Measurements from ENCODE around the gene UBQLN4. TPM values are rescaled to one million over a fixed set of nuclear protein-coding genes. Genes with fewer than 3 reads are reported as not detected.

UBQLN4 gene
- total RNA-seq, 1 experiment from 2014 or later, result 37.3 TPM

DNA sequence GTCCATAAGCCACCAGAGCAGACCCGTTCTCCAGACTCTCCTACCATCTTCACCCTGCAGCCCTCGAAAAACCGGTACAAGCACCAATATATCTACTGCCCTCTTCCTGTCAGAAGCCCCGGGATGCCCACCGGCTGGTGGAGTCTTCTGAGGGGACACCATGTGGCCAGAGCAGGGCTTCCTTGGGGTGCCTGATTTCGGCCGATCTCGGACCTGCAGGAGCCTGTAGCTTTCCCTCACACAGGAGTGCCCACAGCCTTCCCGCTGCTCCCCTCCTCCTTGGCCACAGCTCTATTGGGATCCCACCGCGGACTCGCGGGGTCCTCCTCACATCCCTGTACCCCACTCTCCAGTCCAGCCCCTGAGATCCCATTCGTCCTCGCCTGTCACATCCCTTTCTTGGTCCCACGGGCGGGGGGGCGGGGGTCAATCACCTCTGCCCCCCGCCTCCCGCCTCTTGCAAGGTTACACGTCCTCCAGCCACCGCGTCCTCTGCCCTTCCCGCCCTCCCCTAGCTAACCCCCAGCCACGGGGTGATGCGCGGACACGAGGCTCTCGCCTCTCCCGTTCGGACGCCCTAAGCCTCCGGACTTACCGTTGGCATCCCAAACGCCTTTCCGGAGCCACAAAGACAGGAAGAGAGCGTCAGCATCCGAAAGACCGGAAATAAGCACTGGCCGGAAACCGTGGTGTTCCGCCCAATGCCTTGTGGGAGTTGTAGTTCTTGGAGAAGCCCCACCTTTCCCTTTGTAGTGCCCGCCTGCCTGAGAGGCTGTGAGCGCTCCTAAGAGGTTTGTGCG is 33.1 kb downstream of the UBQLN4 start, which contains the start of gene SSR2 (continued):
- TF ChIP-seq TEAD1 (CRISPR knock-in tag; IDR thresholded peaks at IDR 0.05) (0 out of 2 replicates have a peak, but pooled peaks have one; percentile 57), NFATC4 (CRISPR knock-in tag; IDR thresholded peaks at IDR 0.05) (no peak), ZNF416 (CRISPR knock-in tag; IDR thresholded peaks at IDR 0.05) (no peak), AFF4 (CRISPR knock-in tag; IDR thresholded peaks at IDR 0.05; ENCODE audit: borderline replicate concordance) (no peak), ATF1 (CRISPR knock-in tag; IDR thresholded peaks at IDR 0.05) (no peak), ZNF396 (CRISPR knock-in tag; IDR thresholded peaks at IDR 0.05; ENCODE audit: borderline replicate concordance) (no peak), ZSCAN18 (CRISPR knock-in tag; IDR thresholded peaks at IDR 0.05) (no peak), ZNF138 (CRISPR knock-in tag; conservative IDR thresholded peaks at IDR 0.05) (no peak), CBFB (CRISPR knock-in tag; IDR thresholded peaks at IDR 0.05; ENCODE audit: low read depth) (no peak), GABPB1 (CRISPR knock-in tag; IDR thresholded peaks at IDR 0.05) (peak; percentile 60; the same call in 1 of the 2 replicates), HMGA2 (CRISPR knock-in tag; IDR thresholded peaks at IDR 0.05) (no peak), JAZF1 (CRISPR knock-in tag; IDR thresholded peaks at IDR 0.05) (no peak)
- TF ChIP-seq, protein P1, sequence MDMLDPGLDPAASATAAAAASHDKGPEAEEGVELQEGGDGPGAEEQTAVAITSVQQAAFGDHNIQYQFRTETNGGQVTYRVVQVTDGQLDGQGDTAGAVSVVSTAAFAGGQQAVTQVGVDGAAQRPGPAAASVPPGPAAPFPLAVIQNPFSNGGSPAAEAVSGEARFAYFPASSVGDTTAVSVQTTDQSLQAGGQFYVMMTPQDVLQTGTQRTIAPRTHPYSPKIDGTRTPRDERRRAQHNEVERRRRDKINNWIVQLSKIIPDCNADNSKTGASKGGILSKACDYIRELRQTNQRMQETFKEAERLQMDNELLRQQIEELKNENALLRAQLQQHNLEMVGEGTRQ (CRISPR knock-in tag; IDR thresholded peaks at IDR 0.05), result no peak
- TF ChIP-seq, protein P2, sequence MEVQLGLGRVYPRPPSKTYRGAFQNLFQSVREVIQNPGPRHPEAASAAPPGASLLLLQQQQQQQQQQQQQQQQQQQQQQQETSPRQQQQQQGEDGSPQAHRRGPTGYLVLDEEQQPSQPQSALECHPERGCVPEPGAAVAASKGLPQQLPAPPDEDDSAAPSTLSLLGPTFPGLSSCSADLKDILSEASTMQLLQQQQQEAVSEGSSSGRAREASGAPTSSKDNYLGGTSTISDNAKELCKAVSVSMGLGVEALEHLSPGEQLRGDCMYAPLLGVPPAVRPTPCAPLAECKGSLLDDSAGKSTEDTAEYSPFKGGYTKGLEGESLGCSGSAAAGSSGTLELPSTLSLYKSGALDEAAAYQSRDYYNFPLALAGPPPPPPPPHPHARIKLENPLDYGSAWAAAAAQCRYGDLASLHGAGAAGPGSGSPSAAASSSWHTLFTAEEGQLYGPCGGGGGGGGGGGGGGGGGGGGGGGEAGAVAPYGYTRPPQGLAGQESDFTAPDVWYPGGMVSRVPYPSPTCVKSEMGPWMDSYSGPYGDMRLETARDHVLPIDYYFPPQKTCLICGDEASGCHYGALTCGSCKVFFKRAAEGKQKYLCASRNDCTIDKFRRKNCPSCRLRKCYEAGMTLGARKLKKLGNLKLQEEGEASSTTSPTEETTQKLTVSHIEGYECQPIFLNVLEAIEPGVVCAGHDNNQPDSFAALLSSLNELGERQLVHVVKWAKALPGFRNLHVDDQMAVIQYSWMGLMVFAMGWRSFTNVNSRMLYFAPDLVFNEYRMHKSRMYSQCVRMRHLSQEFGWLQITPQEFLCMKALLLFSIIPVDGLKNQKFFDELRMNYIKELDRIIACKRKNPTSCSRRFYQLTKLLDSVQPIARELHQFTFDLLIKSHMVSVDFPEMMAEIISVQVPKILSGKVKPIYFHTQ (CRISPR knock-in tag; IDR thresholded peaks at IDR 0.05), result no peak

- no peak for ATAC-seq
- ChIA-PET CTCF (interaction anchor here (1.0 to 1.4 kb wide), 5 partner anchors 46 to 117 kb away, joined by 3 to 9 read pairs (median 3); no protein-coding TSS in a partner anchor), POLR2A (no interaction called here)
- no peaks in the 10 kb centered on the region for H3K9me3 Mint-ChIP-seq
- H3K4me3 Mint-ChIP-seq, result peak overlapping the region; percentile 85
- no peak for TF ChIP-seq ETV6 (CRISPR knock-in tag; IDR thresholded peaks at IDR 0.05)
- TF ChIP-seq MAX (CRISPR knock-in tag; IDR thresholded peaks at IDR 0.05), result no peak
- no peak for TF ChIP-seq CTCF (IDR thresholded peaks at IDR 0.05)
- H3K27ac Mint-ChIP-seq, result peak overlapping the region; percentile 41
- DNase-seq (ENCODE audit: low spot score), result no peak
- H3K4me1 Mint-ChIP-seq, result peaks cover 9% of the 10 kb centered on the region
- H3K36me3 Mint-ChIP-seq, result peaks cover 33% of the 10 kb centered on the region
- H3K27me3 Mint-ChIP-seq (ENCODE audit: low read depth), result peaks cover 27% of the 10 kb centered on the region
Measured at GRCh38 chr1:156019946-156020292, 33.7 kb downstream of the UBQLN4 start.

All from WTC11 (cell line).